ENCODE results near the gene ETV4.
"Not testable (repeated sequence)": the region's sequence is repeated elsewhere in the genome, so short reads cannot be mapped to it uniquely, and the experiment has no call there.

Gene ETV4

DNA sequence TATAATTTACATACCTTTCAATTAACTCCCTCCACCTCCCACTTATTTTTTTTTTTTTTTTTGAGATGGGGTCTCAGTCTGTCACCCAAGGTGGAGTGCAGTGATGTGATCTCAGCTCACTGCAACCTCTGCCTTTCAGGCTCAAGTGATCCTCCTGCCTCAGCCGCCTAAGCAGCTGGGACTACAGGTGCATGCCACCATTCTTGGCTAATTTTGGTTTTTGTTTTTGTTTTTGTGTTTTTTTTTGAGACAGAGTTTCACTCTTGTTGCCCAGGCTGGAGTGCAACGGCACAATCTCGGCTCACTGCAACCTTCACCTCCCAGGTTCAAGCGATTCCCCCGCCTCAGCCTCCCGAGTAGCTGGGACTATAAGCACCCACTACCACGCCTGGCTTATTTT, 36.7 kb downstream of the ETV4 start:
- not testable (repeated sequence) for DNase-seq

- no peak for DNase-seq
Measured at GRCh38 chr17:43490621-43491020, 55.5 kb downstream of the ETV4 start.

DNA sequence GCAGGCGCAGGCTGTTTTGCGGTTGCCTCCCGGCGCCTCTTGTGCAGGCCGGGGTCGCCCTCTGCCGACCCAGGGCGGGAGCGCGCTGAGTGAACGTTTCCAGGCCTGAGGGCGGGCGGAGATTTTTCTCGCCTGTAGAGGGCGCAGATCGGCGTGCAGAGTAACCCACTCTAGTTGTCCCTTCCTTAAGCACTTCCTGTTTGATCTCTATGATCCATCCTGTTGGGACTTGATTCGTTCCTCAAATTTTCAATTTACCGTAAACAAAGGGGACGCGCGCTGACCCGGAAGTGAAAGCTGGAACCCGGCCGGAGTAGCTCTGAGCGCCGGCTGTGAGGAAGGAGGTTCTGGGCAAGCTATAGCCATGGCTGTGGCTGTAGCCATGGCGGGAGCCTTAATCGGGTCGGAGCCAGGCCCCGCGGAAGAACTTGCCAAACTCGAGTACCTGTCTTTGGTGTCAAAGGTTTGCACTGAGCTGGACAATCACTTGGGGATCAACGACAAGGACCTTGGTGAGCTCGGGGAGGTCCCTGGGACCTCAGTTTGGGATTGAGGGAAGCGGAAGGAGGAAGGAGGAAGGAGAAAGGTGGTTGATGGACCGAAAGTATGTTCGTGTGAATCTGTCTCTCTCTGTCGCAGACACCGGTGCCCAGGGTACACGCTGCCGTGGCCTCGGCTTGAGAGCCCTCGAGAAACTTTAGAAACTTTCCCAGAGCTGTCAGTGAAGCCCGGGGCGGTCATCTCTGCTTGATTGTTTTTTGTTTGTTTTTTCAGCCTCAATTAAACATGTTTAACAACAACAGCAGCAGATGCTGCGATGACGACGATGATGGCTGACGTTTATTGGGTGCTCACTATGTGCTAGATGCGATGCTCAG, 62.2 kb downstream of the ETV4 start, which contains the start of gene DHX8:
TSS of gene DHX8 (plus strand) at position 302 of the 878 bp plus-strand sequence. CDS start at position 365, 63 bp downstream.
- DNase-seq, result peak; percentile 32

- DNase-seq, result no peak
Measured at GRCh38 chr17:43482103-43483012, 63.8 kb downstream of the ETV4 start.

GRCh38 chr17:43479948-43480347, 66.2 kb downstream of the ETV4 start:
- no peak for DNase-seq
